Mucosa of rectum (tissue), 2 donors: Measurements from ENCODE around the gene SPACA6.
"Not testable (repeated sequence)": the region's sequence is repeated elsewhere in the genome, so short reads cannot be mapped to it uniquely, and the experiment has no call there.

Experiments
- H3K27ac ChIP-seq, 2 donors: one replicate each; pipeline ENCODE4 v1.7.0; 2013; ENCODE audit warnings: inconsistent platforms in 2 of 2, low read depth in 2 of 2, low read length in 2 of 2
- H3K27me3 ChIP-seq, 2 donors: one replicate each; pipeline ENCODE4 v1.7.0; 2013; ENCODE audit warnings: low read length in 2 of 2; ENCODE audit not compliant: control insufficient read depth in 2 of 2, insufficient read depth in 2 of 2
- H3K36me3 ChIP-seq, 2 donors: one replicate each; pipeline ENCODE4 v1.7.0; 2013; ENCODE audit warnings: low read length in 2 of 2; ENCODE audit not compliant: control insufficient read depth in 2 of 2, insufficient read depth in 2 of 2
- H3K4me1 ChIP-seq, 2 donors: one replicate each; pipeline ENCODE4 v1.7.0; 2013; ENCODE audit warnings: low read length in 2 of 2, mild to moderate bottlenecking in 1 of 2; ENCODE audit not compliant: control insufficient read depth in 2 of 2, insufficient read depth in 2 of 2
- H3K4me3 ChIP-seq, 2 donors: one replicate each; pipeline ENCODE4 v1.7.0; 2013; ENCODE audit warnings: low read length in 2 of 2
- H3K9ac ChIP-seq, 2 donors: one replicate each; pipeline ENCODE4 v1.7.0; 2013; ENCODE audit warnings: low read length in 2 of 2, low read depth in 1 of 2, mild to moderate bottlenecking in 1 of 2
- H3K9me3 ChIP-seq, 2 donors: one replicate each; pipeline ENCODE4 v1.7.0; 2013; ENCODE audit warnings: low read length in 2 of 2; ENCODE audit not compliant: control insufficient read depth in 2 of 2
- donor health status: healthy.
- donor health status: Normal muscosa, but diverticular disease.

SPACA6 gene

DNA sequence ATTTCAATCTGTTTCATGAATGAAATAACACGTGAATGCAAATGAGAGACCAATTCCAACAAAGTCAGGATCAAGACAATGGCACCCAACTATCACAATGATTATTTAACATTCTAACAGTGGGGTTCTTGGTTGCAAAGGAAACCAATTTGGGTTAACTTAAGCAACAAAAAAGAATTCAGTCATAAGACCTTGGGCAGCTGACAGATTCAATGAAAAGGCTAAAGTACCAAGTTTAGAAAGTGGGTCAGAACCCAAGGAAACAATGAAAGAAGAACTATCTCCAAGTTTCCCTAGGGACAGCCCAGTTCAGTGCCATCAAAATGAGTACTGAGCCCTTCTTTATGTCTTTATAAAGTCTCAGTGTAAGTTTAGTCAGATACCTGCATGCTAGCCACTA, 29.0 kb upstream of the SPACA6 start:
- H3K4me3 ChIP-seq, result no peak overlapping the region
- no peaks in the 10 kb centered on the region for H3K9me3 ChIP-seq
- H3K27me3 ChIP-seq, result peaks cover 2 to 8% of the 10 kb centered on the region in 2 donors
- H3K36me3 ChIP-seq, result no peaks in the 10 kb centered on the region
- no peak overlapping the region for H3K27ac ChIP-seq
- H3K4me1 ChIP-seq, result no peaks in the 10 kb centered on the region
- no peak overlapping the region for H3K9ac ChIP-seq

- Histone ChIP-seq H3K9me3 (no peaks in the 10 kb centered on the region), H3K36me3 (no peaks in the 10 kb centered on the region), H3K27ac (no peak overlapping the region), H3K27me3 (peaks cover 2 to 8% of the 10 kb centered on the region in 2 donors), H3K4me3 (no peak overlapping the region), H3K4me1 (no peaks in the 10 kb centered on the region), H3K9ac (no peak overlapping the region)
Measured at GRCh38 chr19:51664997-51665396, 28.1 kb upstream of the SPACA6 start.

GRCh38 chr19:51668216-51668615, 24.9 kb upstream of the SPACA6 start:
- H3K4me1 ChIP-seq, result no peaks in the 10 kb centered on the region
- H3K9ac ChIP-seq, result no peak overlapping the region
- H3K27ac ChIP-seq, result no peak overlapping the region
- peaks cover 2 to 8% of the 10 kb centered on the region in 2 donors for H3K27me3 ChIP-seq
- no peaks in the 10 kb centered on the region for H3K9me3 ChIP-seq
- H3K4me3 ChIP-seq, result no peak overlapping the region
- H3K36me3 ChIP-seq, result no peaks in the 10 kb centered on the region

GRCh38 chr19:51675911-51676565, 17.1 kb upstream of the SPACA6 start:
- H3K27ac ChIP-seq, H3K4me1 ChIP-seq, H3K36me3 ChIP-seq, H3K9me3 ChIP-seq, H3K27me3 ChIP-seq, H3K4me3 ChIP-seq, H3K9ac ChIP-seq: not testable (repeated sequence)

- H3K4me3 ChIP-seq, result no peak overlapping the region
- no peaks in the 10 kb centered on the region for H3K4me1 ChIP-seq
- no peaks in the 10 kb centered on the region for H3K9me3 ChIP-seq
- H3K36me3 ChIP-seq, result no peaks in the 10 kb centered on the region
- no peaks in the 10 kb centered on the region for H3K27me3 ChIP-seq
- H3K27ac ChIP-seq, result no peak overlapping the region
- H3K9ac ChIP-seq, result no peak overlapping the region
Measured at GRCh38 chr19:51676566-51677083, 16.5 kb upstream of the SPACA6 start.

GRCh38 chr19:51680474-51680873, 12.7 kb upstream of the SPACA6 start:
- Histone ChIP-seq H3K4me3 (no peak overlapping the region), H3K27ac (no peak overlapping the region), H3K36me3 (no peaks in the 10 kb centered on the region), H3K27me3 (peaks cover 0 to 4% of the 10 kb centered on the region in 2 donors), H3K9me3 (no peaks in the 10 kb centered on the region), H3K9ac (no peak overlapping the region), H3K4me1 (no peaks in the 10 kb centered on the region)

DNA sequence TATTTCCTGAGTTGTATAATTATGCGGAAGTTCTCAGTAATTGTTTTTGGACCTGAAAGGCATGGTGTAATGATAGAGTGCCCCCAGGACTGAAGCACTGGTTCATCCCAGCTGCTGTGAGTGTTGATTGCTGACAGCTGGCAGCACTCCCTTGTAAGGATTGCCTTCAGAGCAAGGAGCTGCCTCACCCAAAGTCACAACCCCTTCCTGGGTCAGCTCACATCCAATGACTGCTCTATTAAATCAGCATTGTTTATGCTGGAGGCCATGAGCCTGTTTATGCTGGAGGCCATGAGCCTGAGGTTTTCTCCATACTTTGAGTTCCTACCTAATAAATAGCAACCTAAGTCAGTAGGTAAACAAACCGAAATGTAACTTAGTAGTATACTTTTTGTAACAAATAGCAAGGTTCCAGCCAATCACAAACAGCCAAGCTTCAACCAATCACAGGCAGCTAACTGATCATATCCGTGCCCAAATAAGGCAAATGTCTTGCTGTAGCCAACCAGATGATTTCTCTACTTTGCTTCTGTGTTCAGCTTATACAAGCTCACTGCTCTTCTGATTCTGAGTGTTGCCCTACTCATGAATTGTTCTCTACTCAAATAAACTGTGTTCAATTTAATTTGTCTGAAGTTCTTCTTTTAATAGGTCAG, 11.7 kb upstream of the SPACA6 start:
- no peaks in the 10 kb centered on the region for H3K9me3 ChIP-seq
- H3K36me3 ChIP-seq, result no peaks in the 10 kb centered on the region
- no peak overlapping the region for H3K4me3 ChIP-seq
- peaks cover 0 to 4% of the 10 kb centered on the region in 2 donors for H3K27me3 ChIP-seq
- H3K4me1 ChIP-seq, result no peaks in the 10 kb centered on the region
- H3K9ac ChIP-seq, result no peak overlapping the region
- H3K27ac ChIP-seq, result no peak overlapping the region

DNA sequence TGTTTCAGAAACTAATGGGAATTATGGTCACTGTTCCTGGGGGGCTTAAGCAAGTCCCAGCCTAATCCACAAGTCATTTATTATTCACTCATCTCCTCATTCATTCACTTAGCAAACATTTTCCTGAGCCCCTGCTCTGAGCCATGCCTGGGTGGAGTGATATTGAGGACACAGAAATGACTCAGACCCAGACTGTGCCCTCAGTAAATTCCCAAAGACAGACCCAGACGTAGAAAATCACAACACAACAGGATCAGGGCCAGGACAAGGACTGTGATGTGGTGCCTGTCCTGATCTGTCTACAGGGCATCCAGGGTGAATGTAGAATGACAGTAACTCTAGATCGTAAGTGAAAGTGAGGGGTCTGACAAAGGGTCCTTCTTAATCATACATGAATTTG, 7.0 kb upstream of the SPACA6 start:
- Histone ChIP-seq H3K9me3 (no peaks in the 10 kb centered on the region), H3K9ac (no peak overlapping the region), H3K27ac (no peak overlapping the region), H3K36me3 (no peaks in the 10 kb centered on the region), H3K27me3 (peaks cover 10 to 11% of the 10 kb centered on the region in 2 donors), H3K4me1 (peaks cover 6 to 7% of the 10 kb centered on the region in 2 donors), H3K4me3 (no peak overlapping the region)

GRCh38 chr19:51687791-51688670, 5.1 kb upstream of the SPACA6 start:
- Histone ChIP-seq H3K9me3 (no peaks in the 10 kb centered on the region), H3K9ac (peak overlapping the region; percentile 37 to 58), H3K4me3 (peak overlapping the region; percentile 56 to 69), H3K36me3 (no peaks in the 10 kb centered on the region), H3K4me1 (peaks cover 6 to 11% of the 10 kb centered on the region in 2 donors), H3K27ac (peak overlapping the region; percentile 41 to 80), H3K27me3 (peaks cover 10 to 11% of the 10 kb centered on the region in 2 donors)
